ENCODE results near the gene UBE2V1.
A peak's percentile ranks its signal among the peaks of the same experiment; 100 is the strongest.
"Not testable (repeated sequence)": the region's sequence is repeated elsewhere in the genome, so short reads cannot be mapped to it uniquely, and the experiment has no call there.

UBE2V1 gene

DNA sequence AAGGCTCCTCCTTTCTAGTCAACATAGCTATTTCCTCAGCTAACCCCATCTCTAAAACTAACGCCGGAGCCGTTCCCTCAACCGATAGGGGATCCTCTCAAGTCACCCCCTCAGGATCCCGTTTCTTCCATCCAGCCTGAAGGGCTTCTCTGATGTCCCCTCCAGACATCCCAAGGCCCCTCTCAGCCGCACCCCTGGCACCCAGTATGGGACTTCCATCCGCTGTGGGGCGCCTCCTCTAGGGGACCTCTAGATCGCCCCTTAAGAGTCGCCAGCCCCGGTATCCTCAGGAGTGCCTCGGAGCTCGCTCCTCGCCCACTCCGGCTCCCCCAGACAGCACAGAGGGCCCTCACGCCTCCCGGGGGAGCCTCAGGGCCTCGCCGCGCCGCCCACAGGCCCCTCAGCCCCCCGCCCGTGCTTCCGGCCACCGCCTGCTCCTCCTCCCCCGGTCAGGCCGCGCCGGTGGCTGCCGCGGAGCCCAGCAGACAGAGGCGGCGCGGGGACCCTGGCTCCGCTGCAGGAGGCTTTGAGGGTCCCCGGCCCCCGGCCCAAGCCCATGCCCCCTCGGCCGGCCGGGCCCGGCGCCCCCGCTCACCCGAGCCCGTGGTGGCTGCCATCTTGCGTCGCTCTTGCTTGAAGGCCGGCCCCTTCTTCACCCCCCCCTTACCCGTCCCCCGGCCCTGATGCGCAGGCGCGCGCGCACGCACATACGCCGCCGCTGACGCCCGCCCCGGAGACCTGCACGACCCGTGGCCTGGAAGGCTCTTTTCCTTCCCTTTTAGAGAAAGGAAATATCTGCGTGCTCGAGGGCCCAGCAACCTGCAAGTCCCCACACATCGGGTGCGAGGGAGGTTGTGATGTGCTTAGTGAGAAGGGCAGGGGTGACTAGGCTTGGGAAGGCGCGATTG, at the start of gene UBE2V1:
UBE2V1 (minus strand) TSS at position 639 of the 908 bp plus-strand sequence; CDS start at position 617, 22 bp downstream.
- DNase-seq (ENCODE audit: low read depth) = peak; percentile 82

DNA sequence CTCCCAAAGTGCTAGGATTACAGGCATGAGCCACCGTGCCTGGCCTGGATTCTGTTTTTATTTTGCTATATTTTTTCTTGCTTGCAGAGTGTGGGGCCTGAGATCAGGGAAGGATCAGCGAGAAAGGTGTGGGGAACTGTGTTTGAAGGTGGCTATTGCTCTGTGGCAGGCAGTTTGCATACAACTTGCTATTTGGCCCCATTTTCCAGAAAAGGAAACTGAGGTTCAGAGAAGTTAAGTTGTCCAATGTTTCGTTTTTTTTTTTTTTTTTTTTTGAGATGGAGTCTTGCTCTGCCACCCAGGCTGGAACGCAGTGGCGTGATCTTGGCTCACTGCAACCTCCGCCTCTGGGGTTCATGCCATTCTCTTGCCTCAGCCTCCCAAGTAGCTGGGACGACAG, 48.5 kb upstream of the UBE2V1 start:
- not testable (repeated sequence) for DNase-seq (ENCODE audit: low read depth)

DNA sequence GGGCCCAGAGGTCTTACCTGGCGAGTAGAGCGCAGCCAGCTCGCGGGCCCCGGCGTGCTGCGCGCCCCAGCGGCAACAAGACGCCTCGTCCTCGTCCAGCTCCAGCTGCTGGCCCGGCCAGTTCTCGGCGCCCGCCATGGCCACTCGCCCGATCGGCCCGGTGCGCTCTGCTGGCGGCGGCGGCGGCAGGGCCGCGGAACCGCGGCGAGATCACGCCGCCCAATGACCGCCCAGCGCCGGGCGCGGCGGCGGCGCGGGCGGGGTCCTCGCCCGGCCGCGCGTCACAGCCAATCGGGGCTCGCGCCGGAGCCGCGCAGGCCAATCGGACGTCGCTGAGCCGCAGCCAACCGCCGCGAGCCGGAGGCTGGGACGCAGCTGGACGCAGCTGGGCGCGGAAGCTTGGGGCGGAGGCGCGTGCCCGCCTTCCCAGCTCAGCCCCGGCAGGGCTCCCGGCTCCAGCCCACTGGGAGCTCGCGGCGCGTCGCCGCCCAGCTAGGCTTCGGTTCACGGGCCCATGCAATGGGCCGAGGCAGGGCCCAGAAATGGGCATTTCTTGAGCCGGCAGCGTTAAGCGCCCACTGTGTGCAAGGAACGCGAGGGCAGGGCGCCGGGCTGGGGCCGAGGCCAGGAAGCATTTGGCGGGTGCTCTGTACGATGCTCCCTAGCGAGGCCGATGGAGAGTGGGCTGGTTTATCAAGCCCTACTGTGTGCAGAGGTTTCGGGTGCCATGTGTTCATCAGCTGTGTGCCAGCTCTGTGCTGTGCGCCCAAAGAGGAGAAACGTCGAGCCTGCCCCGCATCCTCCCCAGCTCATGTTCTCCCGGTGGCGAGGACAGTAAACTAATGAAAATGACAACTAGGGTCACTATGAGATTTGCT, 40.8 kb upstream of the UBE2V1 start, which contains the start of gene PEDS1:
PEDS1 (minus strand) TSS at position 224 of the 878 bp plus-strand sequence; CDS start at position 138, 86 bp downstream.
- DNase-seq (ENCODE audit: low read depth) = peak; percentile 78

DNA sequence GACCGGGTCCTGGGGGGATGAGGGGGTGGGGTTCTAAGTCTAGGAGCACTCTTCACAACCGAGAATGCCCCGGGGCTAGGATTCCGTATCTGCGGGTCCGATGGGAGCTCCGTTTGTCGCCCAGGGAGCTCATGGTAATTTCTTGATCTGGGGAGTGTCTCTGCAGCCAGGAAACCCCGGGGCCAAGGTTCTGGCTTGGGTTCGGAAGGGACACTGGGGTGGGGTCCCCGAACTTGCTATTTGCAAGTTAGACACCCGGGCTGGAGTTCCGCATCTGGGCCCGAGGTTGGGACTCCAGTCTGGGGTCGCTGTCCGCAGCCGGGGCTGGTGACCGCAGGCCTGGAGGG, 40.2 kb upstream of the UBE2V1 start:
- DNase-seq (ENCODE audit: low read depth) = no peak

DNA sequence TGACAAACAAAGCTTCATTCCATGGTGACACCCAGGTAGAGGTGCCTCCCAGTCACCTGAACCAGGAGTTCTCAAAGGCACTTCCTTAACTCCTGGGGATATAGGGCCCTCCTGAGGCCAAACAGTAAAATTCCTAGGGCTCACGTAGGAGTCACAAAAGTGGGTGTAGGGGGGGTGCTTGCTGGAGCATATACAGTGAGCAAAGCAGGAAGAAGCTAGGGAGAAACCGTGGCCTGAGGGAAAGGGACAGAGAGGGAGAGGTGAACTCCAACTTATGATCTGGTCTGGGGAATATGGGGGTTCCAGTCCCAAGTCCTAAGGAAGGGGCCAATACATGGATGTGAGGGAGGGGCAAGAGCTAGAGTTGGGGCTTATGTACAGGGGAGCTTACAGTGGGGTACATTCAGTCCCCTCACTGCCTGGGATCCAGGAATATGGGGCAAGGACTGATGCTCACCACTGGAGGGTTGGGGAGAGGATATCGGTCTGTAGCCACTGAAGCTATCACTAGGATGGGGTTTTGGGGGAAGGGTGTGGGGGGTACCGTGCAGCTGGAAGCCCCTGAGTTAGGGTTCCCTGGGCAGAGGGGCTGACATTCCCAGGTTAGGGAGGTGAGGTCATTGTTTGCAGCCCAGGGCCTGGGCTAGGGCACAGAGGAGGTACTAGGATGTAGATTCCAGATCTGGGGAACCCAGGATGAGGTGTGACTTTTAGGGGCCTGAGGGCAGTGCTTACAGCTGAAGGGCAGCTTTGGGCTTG, 39.6 kb upstream of the UBE2V1 start:
- no peak for DNase-seq (ENCODE audit: low read depth)

DNA sequence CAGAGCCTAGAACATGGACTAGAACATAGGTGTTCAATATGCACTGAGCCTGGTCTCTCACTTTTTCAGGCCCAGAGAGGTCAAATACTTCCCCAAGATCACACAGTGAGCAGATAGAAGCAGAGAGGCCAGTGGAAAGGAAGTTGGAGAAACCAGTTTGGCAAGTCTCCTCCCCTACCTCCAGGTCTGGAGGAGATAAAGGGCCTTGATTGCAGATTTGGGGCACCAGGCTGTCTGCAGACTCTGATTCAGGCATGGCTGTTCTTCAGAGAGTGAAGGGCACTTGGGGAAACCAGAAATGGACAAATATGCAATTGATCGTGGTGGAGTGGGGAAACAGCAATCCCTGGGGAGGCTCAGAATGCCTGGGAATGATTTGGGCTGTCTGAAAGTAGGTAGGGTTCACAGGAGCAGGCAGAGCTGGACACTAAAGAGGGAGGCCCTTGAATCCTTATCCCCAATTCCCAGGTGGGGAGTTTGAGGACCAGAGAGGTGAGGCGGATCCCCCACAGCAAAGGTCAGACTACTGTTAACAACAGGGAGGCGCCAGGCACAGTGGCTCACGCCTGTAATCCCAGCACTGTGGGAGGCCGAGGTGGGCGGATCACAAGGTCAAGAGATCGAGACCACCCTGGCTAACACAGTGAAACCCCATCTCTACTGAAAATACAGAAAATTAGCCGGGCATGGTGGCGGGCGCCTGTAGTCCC, 38.2 kb upstream of the UBE2V1 start:
- no peak for DNase-seq (ENCODE audit: low read depth)

DNA sequence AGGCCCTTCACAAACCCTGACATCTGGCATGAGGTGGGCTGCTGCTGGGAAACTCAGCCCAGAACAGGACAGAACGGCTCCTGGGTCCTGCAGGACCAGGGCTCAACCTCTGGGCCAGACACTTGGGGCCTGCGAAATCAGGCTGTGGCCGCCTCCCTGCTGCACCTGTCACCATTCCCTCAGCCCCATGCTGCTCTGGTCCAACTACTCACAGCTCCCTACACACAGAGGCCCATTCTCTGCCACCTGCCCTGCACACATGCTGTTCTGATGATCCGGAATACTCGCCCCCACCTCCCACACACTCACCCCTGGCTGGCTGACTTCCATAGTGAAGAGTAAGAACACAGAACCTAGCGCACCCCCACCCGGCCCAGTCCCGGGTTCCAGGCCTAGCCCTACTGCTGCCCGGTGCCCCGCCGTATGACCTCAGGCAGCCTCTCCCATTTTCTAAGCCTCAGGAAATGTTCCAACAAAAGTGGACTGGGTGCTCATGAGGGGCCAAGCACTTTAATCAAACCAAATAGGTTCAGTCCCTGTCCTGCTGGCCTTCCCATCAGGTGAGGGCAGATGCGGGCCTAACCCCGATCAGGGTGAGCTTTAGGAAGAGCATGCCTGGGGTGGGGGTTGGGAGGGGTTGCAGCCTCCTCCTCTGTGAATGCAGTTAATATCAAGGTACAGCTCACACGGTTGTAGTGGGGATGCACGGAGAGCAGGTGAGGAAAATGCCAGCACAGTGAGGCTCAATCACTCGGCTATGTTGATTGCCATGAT, 36.7 kb upstream of the UBE2V1 start:
- DNase-seq (ENCODE audit: low read depth) = no peak

DNA sequence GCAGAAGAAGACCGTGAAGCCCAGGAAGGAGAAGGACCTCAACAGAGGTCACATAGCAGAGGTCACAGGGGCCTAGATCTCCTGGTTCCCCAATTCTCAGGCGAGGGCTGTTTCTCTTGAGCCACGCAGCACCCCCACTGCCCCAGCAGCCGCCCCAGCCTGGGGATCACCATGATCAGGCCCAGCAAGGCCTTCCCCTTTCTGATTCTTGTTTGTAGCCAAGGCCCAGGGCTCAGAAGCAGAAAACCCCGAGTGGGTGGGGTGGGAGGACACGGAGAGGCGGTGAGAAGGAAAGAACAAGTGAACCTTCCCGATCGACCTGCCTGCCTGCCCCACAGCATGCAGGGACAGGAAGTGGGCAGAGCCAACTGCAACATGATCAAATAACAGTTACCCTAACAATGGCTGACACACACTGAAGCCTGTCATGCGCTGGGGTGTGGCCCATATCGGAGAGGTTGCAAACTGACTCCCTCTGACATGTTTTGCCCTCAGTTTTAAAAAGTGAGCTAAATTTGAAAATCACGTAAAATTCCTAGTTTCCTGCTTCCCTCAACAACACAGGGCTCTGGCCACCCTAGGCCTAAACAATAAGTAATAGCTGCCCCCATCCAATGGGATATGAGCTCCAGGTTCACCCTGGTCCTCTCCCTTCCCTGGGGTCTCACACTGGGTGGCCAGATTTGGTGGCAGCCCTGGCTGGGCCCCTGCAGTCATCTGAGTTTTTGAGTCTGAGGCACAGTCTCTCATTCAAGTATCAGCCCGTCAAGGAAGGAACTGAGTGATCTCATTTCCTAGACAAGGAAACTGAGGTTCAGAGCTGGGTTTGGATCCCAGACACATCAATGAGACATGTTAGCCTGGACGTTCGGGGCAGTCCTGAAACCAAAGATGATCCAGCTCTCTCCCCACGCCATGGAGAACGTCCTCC, 34.0 kb upstream of the UBE2V1 start:
- DNase-seq (ENCODE audit: low read depth) = peak; percentile 58

DNA sequence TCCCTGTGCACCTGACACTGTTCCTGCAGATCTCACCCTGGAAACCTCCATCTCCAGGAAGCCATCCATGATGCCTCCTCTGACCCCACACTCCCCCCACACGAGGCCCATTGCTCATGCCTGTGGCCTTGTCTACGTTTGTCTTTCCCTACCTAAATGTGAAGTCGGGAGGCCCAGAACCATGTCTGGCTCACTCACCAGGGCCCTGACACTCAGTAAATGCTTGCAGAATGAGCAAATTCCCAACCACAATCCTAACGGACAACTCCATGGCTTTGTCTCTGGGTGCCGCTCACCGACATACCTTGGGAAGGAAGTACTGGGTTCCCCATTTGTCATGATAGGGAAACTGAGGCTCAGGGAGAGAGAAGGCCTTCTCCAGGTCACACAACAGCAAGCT, 33.3 kb upstream of the UBE2V1 start:
- DNase-seq (ENCODE audit: low read depth) = no peak

DNA sequence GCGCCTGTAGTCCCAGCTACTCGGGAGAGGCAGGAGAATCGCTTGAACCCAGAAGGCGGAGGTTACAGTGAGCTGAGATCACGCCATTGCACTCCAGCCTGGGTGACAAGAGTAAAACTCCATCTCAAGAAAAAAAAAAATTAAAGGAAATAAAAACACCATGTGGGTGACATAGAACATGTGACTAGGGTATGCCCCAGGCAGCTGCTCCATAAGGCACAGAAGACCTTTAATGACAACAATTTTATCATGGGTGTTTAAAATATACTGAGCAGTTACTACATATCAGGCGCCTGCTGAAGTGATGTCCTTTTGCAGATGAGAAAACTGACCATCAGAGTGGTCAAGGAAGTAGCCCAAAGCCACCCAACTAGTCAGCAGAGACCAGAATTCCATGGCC, 32.6 kb upstream of the UBE2V1 start:
- DNase-seq (ENCODE audit: low read depth) = no peak

DNA sequence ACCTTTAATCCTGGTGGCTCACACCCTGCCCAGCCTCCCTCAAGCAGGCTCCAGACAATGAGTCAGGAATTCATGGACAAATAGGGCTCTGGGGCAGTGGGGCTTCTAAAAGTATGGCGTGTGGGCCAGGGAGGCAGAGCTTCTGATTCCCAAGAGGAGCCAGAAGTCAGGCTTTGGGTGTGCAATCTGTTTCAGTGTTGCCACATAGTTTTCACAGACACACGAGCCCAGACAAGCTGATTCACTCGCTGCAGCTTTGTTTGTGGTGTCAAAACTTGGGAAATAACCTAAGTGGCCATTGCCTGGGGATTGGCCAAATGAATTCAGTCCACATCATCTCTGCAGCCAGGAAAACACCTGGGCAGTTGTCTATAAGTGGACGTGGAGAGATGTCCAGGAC, 31.4 kb upstream of the UBE2V1 start:
- DNase-seq (ENCODE audit: low read depth) = no peak

DNA sequence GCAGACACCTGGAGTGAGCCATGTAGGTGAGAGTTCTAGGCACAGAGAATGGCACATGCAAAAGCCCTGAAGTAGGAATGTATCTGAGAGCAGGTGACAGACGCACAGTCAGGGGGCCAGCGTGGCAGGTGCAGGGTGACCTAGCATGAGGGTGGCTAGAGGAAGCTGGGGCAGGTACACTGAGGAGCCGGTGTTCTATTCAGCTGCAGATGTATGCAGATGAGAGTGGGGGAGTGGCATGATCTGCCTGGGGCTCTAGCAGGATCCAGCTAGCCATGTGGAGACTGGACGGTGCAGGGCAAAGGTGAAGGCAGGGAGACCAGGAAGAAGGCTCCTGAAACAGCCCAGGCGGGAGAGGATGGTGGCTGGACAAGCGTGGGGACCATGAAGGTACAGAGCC, 29.9 kb upstream of the UBE2V1 start:
- no peak for DNase-seq (ENCODE audit: low read depth)

DNA sequence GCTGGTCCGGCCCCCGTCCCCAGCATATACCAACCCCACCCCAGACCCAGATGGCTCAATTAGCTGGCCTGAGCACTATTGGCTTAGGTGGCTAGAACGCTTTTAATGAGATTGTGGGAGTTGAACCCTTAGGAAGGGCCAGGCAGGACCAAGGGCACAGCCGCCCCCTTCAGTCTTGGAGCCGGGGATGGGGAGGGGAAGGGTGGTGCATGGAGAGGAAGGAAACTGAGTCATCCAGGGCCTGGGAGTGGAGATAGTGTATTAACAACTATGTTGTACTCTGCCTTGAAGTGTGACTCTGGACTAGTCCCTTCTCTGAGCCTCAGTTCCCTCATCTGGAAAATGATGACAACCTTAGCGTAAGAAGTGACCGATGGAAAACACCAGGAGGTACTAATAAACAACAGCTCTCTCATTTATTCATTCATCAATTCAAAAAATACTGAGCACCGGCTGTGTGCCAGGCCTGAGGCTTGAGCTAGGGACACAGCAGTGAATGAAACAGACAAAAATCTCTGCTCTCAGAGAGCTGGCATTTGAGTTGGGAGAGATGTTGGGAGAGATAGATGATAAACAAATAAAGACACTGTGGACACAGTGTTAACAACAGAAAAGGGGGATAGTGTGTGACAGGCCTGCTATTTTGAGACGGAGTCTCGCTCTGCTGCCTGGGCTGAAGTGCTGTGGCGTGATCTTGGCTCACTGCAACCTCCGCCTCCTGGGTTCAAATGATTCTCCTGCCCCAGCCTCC, 29.0 kb upstream of the UBE2V1 start:
- DNase-seq (ENCODE audit: low read depth) = no peak

DNA sequence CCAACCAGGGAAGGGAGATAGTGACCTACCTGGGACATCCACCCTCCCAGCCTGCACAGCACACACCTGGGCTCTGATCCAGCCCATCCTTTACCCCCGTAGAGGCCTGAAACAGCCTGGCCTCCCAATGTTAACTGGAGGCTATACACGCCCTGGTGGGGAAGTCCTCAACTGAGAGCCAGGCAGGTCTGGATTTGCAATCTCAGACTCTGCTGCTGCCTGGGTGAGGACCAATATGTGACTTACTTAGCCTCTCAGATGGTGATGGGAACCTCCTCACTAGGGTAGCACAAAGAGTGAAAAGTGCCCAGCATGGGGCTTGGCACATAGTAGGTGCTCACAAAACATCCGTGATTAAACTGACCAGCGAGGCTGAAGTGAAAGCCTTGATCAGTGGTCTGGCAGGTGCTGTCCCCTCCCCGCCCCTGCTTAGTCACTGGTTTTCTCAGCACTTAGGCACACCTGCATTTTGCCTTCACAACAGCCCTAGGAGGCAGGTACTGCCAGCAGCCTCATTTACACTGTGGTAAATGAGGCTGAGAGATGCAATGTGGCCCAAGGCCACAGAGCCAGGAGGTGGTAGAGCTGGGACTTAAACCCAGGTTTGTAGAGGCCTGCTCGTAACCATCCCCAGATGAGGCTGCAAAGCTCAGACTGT, 28.2 kb upstream of the UBE2V1 start:
- DNase-seq (ENCODE audit: low read depth) = no peak

DNA sequence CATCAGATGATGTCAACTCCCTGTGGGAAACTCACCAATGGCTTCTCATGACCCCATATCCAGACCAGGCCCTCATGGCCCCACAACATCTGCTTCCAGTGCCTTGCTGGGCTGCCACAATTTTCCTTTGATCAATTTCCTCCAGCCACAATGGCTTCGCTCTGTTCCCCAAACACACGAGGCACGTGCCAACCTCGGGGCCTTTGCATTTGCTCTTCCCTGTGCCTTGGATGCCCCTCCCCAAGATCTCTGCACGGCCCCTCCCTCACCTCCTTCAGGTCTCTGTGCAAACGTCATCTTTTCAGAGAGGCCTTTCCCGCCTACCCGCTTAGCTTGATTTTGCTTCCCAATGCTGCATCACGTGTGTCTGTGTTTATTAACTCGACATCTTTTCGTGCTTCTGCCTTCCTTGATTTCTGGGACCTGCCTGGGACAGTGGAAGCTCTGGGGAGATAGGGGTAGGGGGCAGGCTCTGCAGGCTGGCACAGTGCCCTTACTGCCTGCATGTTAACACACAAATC, 27.4 kb upstream of the UBE2V1 start:
- no peak for DNase-seq (ENCODE audit: low read depth)

DNA sequence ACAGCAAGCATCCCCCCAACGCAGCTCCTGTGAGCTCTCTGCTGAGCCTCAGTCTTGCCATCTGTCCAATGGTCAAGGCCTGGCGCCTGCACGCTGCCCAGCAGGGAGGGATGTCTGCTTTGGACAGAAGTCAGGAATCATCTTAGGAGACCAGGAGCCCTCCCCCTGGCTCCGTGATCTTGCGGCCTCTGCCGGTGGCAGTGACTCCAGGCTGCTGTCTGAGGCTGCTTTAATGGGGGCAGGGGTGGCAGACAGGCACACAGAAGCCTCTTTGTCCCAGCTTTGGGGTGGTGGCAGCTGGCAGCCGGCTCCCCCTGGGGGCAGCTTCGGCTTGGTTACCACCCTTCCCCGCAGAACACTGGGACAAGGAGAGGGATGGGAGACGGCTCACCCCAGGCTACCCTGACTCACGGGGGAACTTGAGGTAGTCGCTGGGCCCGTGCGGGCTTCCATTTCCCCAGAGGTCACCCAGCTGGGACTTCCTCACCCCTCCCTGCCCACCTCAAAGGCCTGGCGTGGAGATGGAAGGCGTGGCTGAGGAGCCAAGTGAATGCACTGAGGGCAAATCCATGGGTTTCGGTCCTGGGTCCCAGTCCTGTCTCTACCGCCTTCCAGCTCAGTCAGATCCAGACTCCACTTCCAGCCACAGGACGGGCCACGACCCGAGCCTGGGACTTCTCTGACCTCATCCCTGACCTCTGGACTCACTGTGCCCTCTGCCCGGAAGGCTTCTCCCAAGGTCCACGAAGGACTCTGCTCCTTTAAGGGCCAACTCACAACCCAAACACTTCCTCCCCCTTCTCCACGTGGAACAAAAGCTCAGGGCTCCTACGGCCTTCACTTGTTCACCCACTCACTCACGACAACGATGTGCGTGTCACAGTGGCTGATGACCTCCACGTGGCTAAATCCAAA, 25.8 kb upstream of the UBE2V1 start:
- no peak for DNase-seq (ENCODE audit: low read depth)

DNA sequence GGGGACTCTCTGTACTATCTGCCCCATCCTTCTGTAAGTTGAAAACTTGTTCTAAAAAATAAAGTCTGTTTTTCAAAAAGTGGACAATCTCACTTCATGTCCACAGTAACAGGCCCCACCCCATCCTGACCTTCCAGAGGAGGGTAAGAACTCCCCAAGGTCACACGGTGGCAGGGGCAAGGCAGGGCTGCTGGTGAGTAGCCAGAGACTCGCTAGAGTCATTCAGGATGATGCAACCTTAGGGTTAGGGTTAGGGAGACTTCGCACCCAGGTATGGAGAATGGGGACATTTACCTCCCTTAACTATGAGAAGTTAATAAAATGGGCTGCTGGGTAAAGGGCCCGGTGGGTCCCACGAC, 25.1 kb upstream of the UBE2V1 start:
- no peak for DNase-seq (ENCODE audit: low read depth)
